WTC11 (cell line): ENCODE data around the gene SMARCC2.

ENCODE experiments used
- ARID4B ChIP-seq: sonication (generic); formaldehyde crosslinking; IDR thresholded peaks from 2 replicates; pipeline ENCODE4 v1.8.0; 2023; ENCODE audit warnings: missing genetic modification reagents, mild to moderate bottlenecking, borderline replicate concordance
- CTCF ChIP-seq: fragments of 200-600 bp; IDR thresholded peaks from 2 replicates; pipeline ENCODE4 v1.8.0; 2022; ENCODE audit warnings: antibody characterized with exemption
- ELF4 ChIP-seq: sonication (generic); formaldehyde crosslinking; IDR thresholded peaks from 2 replicates; pipeline ENCODE4 v1.8.1; 2022; ENCODE audit warnings: low read depth, mild to moderate bottlenecking, moderate library complexity, missing genetic modification reagents
- ERG ChIP-seq: fragments of 250-450 bp; sonication (Bioruptor Pico); IDR thresholded peaks from 2 replicates; pipeline ENCODE4 v1.8.0; 2021; ENCODE audit warnings: mild to moderate bottlenecking
- JUN ChIP-seq: sonication (generic); formaldehyde crosslinking; IDR thresholded peaks from 2 replicates; pipeline ENCODE4 v1.8.0; 2023; ENCODE audit warnings: mild to moderate bottlenecking, missing genetic modification reagents
- MAX ChIP-seq: sonication (generic); formaldehyde crosslinking; IDR thresholded peaks from 2 replicates; pipeline ENCODE4 v1.8.0; 2022; ENCODE audit warnings: mild to moderate bottlenecking, missing genetic modification reagents
- SP1 ChIP-seq: sonication (generic); formaldehyde crosslinking; conservative IDR thresholded peaks from 2 replicates; pipeline ENCODE4 v1.8.1; 2022; ENCODE audit warnings: missing genetic modification reagents
- STAT6 ChIP-seq: sonication (generic); formaldehyde crosslinking; conservative IDR thresholded peaks from 2 replicates; pipeline ENCODE4 v1.8.1; 2023; ENCODE audit warnings: mild to moderate bottlenecking, low read depth, missing genetic modification reagents, moderate library complexity
- TEAD4 ChIP-seq: sonication (generic); formaldehyde crosslinking; IDR thresholded peaks from 2 replicates; pipeline ENCODE4 v1.8.0; 2022; ENCODE audit warnings: mild to moderate bottlenecking, missing genetic modification reagents
- ZBTB21 ChIP-seq: sonication (generic); formaldehyde crosslinking; IDR thresholded peaks from 2 replicates; pipeline ENCODE4 v1.8.1; 2023; ENCODE audit warnings: mild to moderate bottlenecking, missing genetic modification reagents, borderline replicate concordance
- ZNF512 ChIP-seq: sonication (generic); formaldehyde crosslinking; IDR thresholded peaks from 2 replicates; pipeline ENCODE4 v1.8.1; 2022; ENCODE audit warnings: missing genetic modification reagents, borderline replicate concordance

GRCh38 chr12:56116267-56117081 lies 72.8 kb downstream of the SMARCC2 start, which contains the start of gene RPL41:
- TF ChIP-seq MAX (CRISPR knock-in tag): peak; percentile 87
- no peak for TF ChIP-seq CTCF
- TF ChIP-seq SP1 (CRISPR knock-in tag): peak; percentile 89
- no peak for TF ChIP-seq ZBTB21 (CRISPR knock-in tag)
- no peak; the same call in 1 of the 2 replicates for TF ChIP-seq ZNF512 (CRISPR knock-in tag)
- TF ChIP-seq STAT6 (CRISPR knock-in tag): no peak
- TF ChIP-seq ARID4B (CRISPR knock-in tag): no peak; the same call in 1 of the 2 replicates
- TF ChIP-seq TEAD4 (CRISPR knock-in tag): no peak
- TF ChIP-seq ELF4 (CRISPR knock-in tag): no peak
- peak; percentile 66; the same call in 1 of the 2 replicates for TF ChIP-seq JUN
- TF ChIP-seq ERG (CRISPR knock-in tag): peak; percentile 89; the same call in 1 of the 2 replicates
